Gastrocnemius medialis (tissue), 4 donors: ENCODE data around the gene TRIP12. TPM values are rescaled to one million over a fixed set of nuclear protein-coding genes. Genes with fewer than 3 reads are reported as not detected.
"Not testable (repeated sequence)": the region's sequence is repeated elsewhere in the genome, so short reads cannot be mapped to it uniquely, and the experiment has no call there.

Source experiments
- ATAC-seq, 2 donors: fragments of 150-250 bp; one replicate each; pipeline ENCODE4 v1.9.1; 2016
- DNase-seq, 2 donors: peaks; one replicate each; pipeline ENCODE4 v3.0.0-alpha.2; 2019
- H3K27ac ChIP-seq, 4 donors: fragments of 200-600 bp; sonication (generic); 1 replicate in 1 of 4; 2 replicates in 3 of 4; pipeline ENCODE4 v1.5.1; 2016 to 2018; ENCODE audit warnings: mild to moderate bottlenecking in 2 of 4, moderate library complexity in 1 of 4
- H3K27me3 ChIP-seq, 3 donors: fragments of 200-600 bp; sonication (generic) in 2 of 3; 1 replicate in 1 of 3; 2 replicates in 2 of 3; pipeline versions ENCODE4 v1.5.1 to v1.6.0; 2016 to 2019; ENCODE audit warnings: mild to moderate bottlenecking in 1 of 3, moderate library complexity in 1 of 3
- H3K36me3 ChIP-seq, 2 donors: fragments of 200-600 bp; sonication (generic) in 1 of 2; one replicate each; pipeline ENCODE4 v1.5.1; 2017 to 2018
- H3K4me1 ChIP-seq, 2 donors: fragments of 200-600 bp; sonication (generic) in 1 of 2; one replicate each; pipeline ENCODE4 v1.5.1; 2016 to 2017; ENCODE audit warnings: mild to moderate bottlenecking in 2 of 2
- H3K4me3 ChIP-seq, 4 donors: fragments of 200-600 bp; sonication (generic) in 3 of 4; 1 replicate in 1 of 4; 2 replicates in 3 of 4; pipeline ENCODE4 v1.5.1; 2016 to 2019; ENCODE audit warnings: mild to moderate bottlenecking in 2 of 4
- H3K9me3 ChIP-seq, 3 donors: fragments of 200-600 bp; sonication (generic) in 2 of 3; 1 replicate in 1 of 3; 2 replicates in 2 of 3; pipeline ENCODE4 v1.5.1; 2016 to 2019
- CTCF ChIP-seq, 5 experiments: fragments of 450-650 bp in 3 of 5; fragments of 200-600 bp in 2 of 5; sonication (generic) in 2 of 5; IDR thresholded peaks in 4 of 5; conservative IDR thresholded peaks in 1 of 5; 1 replicate in 4 of 5; 2 replicates in 1 of 5; pipeline ENCODE4 v1.5.1; 2016 to 2019; ENCODE audit warnings: antibody characterized with exemption in 5 of 5, mild to moderate bottlenecking in 3 of 5, moderate library complexity in 3 of 5
- POLR2A ChIP-seq, 2 donors: fragments of 450-650 bp; IDR thresholded peaks; one replicate each; pipeline ENCODE4 v1.6.1; 2017; ENCODE audit warnings: antibody characterized with exemption in 2 of 2, mild to moderate bottlenecking in 2 of 2, moderate library complexity in 2 of 2
- in situ Hi-C, 4 donors: fragments of 200-750 bp; cut with MboI; loops; one replicate each; pipeline versions ENCODE4 v1.15.0 to v1.8.0; 2017; ENCODE audit warnings: low sequenced_read_pairs in 4 of 4
- intact Hi-C: fragments of 100-400 bp; cut with DNase I; formaldehyde crosslinking; loops from one replicate; pipeline ENCODE4 v1.15.1; 2023; ENCODE audit warnings: low total_unique reads
- total RNA-seq, 4 donors: library from RNA; depleted of rRNA; stranded (reverse); fragments of >200 nt; gene quantifications; one replicate each; pipeline versions ENCODE4 v1.1.0 to v1.2.3, GENCODE V29; 2016

TRIP12 gene
- total RNA-seq, 4 donors from 2014 or later = 122 to 152 (median 141) TPM

- no peak overlapping the region for H3K4me3 ChIP-seq
- in situ Hi-C loops (no loop called here), intact Hi-C loops (no loop called here)
- H3K27me3 ChIP-seq = no peaks in the 10 kb centered on the region
- ATAC-seq (no peak), DNase-seq (no peak)
- TF ChIP-seq POLR2A (IDR thresholded peaks at IDR 0.05) = no peak
- no peak for TF ChIP-seq CTCF (IDR thresholded peaks at IDR 0.05 in 4 of 5, conservative IDR thresholded peaks at IDR 0.05 in 1 of 5)
- H3K36me3 ChIP-seq = peaks cover 3 to 32% of the 10 kb centered on the region in 2 donors
- H3K9me3 ChIP-seq = no peaks in the 10 kb centered on the region
- H3K27ac ChIP-seq = no peak overlapping the region
- no peaks in the 10 kb centered on the region for H3K4me1 ChIP-seq
Observed at GRCh38 chr2:229761663-229762062, 160.1 kb downstream of the TRIP12 start.

GRCh38 chr2:229757462-229757861, 164.3 kb downstream of the TRIP12 start:
- ATAC-seq, H3K27me3 ChIP-seq, intact Hi-C loops, H3K9me3 ChIP-seq, H3K4me1 ChIP-seq, H3K4me3 ChIP-seq, H3K27ac ChIP-seq, in situ Hi-C loops, H3K36me3 ChIP-seq, DNase-seq: not testable (repeated sequence)

- intact Hi-C loops (no loop called here), in situ Hi-C loops (no loop called here)
- DNase-seq (no peak), ATAC-seq (no peak)
- Histone ChIP-seq H3K9me3 (no peaks in the 10 kb centered on the region), H3K27me3 (no peaks in the 10 kb centered on the region), H3K4me1 (no peaks in the 10 kb centered on the region), H3K4me3 (no peak overlapping the region), H3K36me3 (no peaks in the 10 kb centered on the region), H3K27ac (no peak overlapping the region)
- no peak for TF ChIP-seq CTCF (IDR thresholded peaks at IDR 0.05 in 4 of 5, conservative IDR thresholded peaks at IDR 0.05 in 1 of 5)
- TF ChIP-seq POLR2A (IDR thresholded peaks at IDR 0.05) = no peak
Observed at GRCh38 chr2:229752970-229753729, 168.7 kb downstream of the TRIP12 start.

GRCh38 chr2:229749779-229750178, 172.0 kb downstream of the TRIP12 start:
- Histone ChIP-seq H3K4me3 (no peak overlapping the region), H3K4me1 (no peaks in the 10 kb centered on the region), H3K36me3 (no peaks in the 10 kb centered on the region), H3K27ac (no peak overlapping the region), H3K27me3 (no peaks in the 10 kb centered on the region), H3K9me3 (no peaks in the 10 kb centered on the region)
- ATAC-seq (no peak), DNase-seq (no peak)
- intact Hi-C loops = no loop called here
- no peak for TF ChIP-seq POLR2A (IDR thresholded peaks at IDR 0.05)
- TF ChIP-seq CTCF (IDR thresholded peaks at IDR 0.05 in 4 of 5, conservative IDR thresholded peaks at IDR 0.05 in 1 of 5) = no peak
- in situ Hi-C loops = no loop called here

GRCh38 chr2:229748950-229749349, 172.9 kb downstream of the TRIP12 start:
- intact Hi-C loops = no loop called here
- in situ Hi-C loops = no loop called here
- H3K4me3 ChIP-seq = no peak overlapping the region
- no peak for DNase-seq
- no peaks in the 10 kb centered on the region for H3K4me1 ChIP-seq
- no peaks in the 10 kb centered on the region for H3K9me3 ChIP-seq
- H3K36me3 ChIP-seq = no peaks in the 10 kb centered on the region
- H3K27ac ChIP-seq = no peak overlapping the region
- no peak for TF ChIP-seq POLR2A (IDR thresholded peaks at IDR 0.05)
- no peak for TF ChIP-seq CTCF (IDR thresholded peaks at IDR 0.05 in 4 of 5, conservative IDR thresholded peaks at IDR 0.05 in 1 of 5)
- H3K27me3 ChIP-seq = peaks cover 0 to 3% (median 0%) of the 10 kb centered on the region in 3 donors
- no peak for ATAC-seq

GRCh38 chr2:229742691-229743090, 179.1 kb downstream of the TRIP12 start:
- intact Hi-C loops, H3K36me3 ChIP-seq, H3K4me1 ChIP-seq, DNase-seq, ATAC-seq, H3K4me3 ChIP-seq, H3K9me3 ChIP-seq, H3K27me3 ChIP-seq, H3K27ac ChIP-seq, in situ Hi-C loops: not testable (repeated sequence)
